NCI-H226 (cell line): Measurements from ENCODE around the gene TOP2B.

ENCODE experiments used
- DNase-seq: peaks from one replicate; pipeline ENCODE4 v3.0.0-alpha.2; 2015

Gene TOP2B

DNA sequence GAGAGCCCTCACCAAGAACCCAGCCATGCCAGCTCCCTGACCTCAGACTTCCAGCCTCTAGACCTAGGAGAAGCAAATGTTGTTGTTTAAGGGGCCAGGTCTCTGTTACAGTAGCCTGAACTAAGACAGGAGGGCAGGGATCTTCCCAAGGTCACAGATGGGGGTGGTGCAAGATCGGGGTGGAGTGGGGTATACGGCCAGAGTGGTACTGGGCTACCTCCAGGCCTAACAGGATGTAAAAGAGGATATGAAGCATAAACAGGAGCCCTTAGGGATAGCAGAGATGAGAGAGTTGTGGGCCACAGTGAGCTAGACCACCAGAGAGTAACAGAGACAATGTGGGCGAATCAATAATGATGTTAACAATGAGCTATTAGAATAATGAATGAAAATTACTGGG is 82.9 kb downstream of the TOP2B start:
- DNase-seq = no peak

DNA sequence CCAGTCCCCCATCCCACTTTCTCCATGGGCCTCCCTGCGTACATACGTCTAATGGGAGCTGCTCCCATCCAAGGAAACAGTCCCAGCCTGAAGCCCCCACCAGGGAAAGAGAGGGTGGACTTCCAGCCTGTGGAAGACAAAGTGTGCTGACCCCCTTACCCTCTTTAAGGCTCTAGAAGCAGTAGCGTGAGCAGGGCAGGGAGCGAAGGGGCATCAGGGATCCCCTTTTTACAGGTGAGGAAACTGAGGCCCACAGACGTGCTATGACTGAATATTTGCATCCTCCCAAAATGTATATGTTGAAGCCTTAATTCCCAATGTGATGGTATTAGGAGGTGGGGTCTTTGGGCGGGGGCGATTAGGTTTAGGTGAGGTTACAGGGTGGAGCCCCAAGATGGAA is 83.4 kb downstream of the TOP2B start:
- DNase-seq = no peak

- no peak for DNase-seq
Measured at GRCh38 chr3:25580534-25580933, 84.2 kb downstream of the TOP2B start.

- no peak for DNase-seq
Measured at GRCh38 chr3:25578059-25578458, 86.6 kb downstream of the TOP2B start.

- no peak for DNase-seq
Measured at GRCh38 chr3:25576831-25577454, 87.8 kb downstream of the TOP2B start.

DNA sequence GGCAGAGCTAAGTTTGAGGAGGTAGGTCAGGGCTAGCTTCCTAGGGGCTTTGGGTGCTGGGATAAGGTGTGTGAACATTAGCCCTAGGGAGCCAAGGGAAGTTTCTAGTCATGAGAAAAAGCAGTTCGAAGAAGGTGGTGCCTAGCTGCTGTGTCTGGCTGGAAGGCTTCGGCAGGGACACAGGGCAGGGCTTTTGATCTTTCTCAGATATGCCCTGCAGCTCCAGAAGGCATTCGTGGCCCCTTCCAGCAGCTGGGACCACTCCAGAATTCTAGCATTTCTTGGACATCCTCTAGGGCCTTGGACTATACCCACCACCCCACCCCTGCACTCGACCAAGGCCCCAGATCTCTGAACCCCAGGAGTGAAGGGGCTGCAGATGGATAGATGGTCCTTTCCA is 88.6 kb downstream of the TOP2B start:
- DNase-seq = no peak

DNA sequence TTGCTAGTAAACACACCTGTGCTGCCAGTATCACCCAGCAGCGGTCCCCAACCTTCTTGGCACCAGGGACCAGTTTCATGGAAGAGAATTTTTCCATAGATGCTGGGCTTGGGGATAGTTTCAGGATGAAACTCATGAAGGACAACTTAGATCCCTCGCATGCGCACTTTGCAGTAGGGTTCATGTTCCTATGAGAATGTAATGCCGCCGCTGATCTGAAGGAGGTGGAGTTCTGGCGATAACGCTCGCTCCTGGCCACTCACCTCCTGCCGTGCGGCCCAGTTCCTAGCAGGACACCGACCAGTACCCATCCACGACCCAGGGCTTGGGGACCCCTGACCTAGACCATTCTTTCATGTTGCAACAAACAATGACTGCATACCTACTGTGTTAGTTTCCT is 89.7 kb downstream of the TOP2B start:
- no peak for DNase-seq

GRCh38 chr3:25574172-25574765 is 90.4 kb downstream of the TOP2B start:
- DNase-seq = no peak

DNA sequence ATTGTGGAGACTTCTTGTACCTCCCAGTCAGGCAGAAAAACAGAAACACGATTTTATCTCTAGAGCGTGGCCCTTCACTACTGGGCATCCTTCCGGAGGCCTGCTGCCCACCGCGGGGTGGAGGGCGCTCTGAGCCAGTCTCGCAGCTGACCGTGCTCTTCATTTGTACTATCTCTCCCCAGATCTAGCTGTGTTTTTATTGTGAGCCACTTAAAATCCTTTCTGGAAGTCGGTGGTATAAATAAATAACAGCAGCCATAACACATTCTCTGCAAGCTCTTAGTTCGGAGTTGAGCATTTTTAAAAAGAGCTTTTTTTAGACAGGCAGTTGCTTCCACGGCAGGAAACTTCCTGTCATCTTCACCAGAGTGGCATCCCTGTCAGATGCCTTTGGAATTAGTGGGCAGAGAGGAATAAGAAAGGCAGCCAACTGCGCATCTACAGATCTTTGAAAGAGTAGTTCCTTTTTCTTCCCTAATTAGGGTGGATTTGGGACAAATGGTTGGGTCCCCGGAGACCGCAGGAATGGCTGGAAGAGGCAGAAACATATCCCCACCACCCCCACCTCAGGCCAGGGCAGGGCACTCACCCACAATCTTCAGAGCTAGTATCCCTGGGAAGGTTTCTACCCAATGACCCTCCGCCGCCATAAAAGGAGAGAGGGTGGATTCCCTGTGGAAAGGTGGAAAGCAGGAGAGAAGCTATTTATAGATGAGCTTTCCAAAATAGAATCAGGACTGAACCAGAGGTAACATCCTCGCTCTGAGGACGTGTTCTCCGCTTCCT is 91.1 kb downstream of the TOP2B start:
- peak; percentile 20 for DNase-seq

GRCh38 chr3:25572919-25573385 is 91.8 kb downstream of the TOP2B start:
- peak; percentile 45 for DNase-seq

DNA sequence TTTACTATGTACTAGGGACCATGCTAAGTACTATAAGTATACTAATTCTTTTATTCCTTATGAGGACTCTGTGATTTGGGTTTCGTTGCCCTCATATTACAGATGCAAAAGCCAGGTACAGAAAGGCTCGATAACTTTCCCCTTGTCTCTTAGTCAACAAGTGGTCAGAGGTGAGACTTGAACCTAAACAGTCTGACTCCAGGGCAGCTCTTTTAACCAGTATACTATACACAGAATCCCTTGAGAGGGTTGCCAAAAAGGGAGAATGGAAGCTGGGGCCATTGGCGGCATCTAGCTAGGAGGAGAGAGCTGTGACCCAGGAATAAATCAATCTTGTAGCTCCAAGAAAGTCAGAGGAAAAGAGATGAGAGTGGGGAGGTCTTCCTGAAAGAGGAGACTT is 92.4 kb downstream of the TOP2B start:
- DNase-seq = no peak

DNA sequence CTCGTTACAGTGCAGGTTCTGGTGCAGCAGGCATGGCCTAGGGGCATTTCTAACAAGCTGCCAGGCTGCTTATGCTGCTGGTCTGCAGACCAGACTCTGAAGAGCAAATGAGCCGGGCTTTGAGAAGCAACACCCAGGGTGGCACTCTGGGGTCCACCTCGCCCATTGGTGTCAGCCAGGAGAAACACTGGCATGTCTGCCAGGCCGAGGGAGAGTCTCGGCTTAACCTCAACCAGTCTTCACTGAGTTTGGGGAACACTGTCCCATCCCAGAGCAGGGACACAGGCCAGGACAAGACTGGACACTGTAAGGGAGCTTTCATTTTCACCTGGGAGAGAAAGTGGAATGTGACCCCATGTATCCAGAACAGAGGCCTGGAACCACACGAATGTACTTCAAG is 93.4 kb downstream of the TOP2B start:
- DNase-seq = no peak

- no peak for DNase-seq
Measured at GRCh38 chr3:25568525-25569078, 96.1 kb downstream of the TOP2B start.

DNA sequence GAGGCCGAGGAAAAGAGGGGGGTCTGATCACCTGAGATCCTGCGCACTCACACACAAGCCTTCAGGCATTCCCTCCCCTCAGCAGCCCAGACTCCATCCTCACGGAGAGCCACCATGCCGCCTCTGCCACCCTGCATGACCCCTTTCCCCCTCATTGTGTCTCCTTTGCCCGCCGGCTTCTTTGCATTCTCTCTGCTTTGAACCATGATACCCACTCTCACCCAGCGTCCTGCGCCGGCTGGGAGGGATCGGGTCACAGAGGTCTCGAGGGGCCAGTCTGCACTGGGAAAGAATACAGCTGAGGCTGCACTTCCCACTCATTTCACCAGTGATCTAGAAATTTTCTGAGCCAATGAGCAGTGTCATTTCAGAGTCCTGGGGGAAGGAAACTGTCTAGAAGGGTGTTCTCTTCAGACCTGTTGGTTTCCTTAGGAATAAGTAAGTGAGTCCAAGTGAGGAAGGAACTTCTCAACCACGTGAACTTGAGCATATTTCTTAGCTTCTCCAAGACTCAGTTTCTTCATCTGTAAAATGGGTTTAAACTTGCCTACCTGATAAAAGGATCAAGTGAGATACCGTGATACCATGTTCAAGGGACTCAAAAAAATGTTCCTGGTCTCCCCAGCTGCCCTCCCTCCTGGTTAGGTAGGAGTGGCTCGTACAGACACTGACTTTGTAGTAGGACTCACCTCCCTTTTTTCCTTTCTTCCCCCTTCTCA is 96.7 kb downstream of the TOP2B start:
- no peak for DNase-seq

- no peak for DNase-seq
Measured at GRCh38 chr3:25567388-25567787, 97.3 kb downstream of the TOP2B start.

DNA sequence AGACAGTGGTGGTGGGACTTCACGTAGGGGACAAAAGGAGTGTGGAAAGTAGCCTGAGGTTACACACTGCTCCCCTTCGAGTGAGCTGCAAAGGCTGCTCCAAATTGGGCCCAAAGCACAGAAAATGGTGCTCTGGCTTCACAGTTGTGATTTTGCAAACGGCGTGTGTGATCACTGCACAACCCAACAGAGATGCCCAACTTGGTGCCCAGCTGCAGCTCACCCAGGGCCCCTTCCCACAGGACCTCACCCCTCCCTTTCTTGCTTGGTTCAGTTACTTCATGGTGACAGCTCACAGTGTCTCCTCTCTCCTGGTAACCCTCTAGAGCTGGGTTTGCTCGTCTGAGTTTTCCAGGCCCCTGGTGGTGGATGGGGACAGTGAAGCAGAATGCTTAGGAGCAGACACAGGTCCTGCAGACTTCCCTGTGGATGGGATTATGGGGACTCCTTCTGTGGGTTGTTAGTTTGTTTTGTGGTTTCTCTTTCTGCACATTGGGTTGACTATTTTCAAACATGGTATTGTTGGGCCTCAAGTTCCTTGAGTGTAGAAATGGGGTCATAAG is 98.3 kb downstream of the TOP2B start:
- DNase-seq = no peak

GRCh38 chr3:25565807-25566206 is 98.9 kb downstream of the TOP2B start:
- DNase-seq = no peak

- DNase-seq = no peak
Measured at GRCh38 chr3:25564075-25564474, 100.6 kb downstream of the TOP2B start.

- no peak for DNase-seq
Measured at GRCh38 chr3:25563601-25564000, 101.1 kb downstream of the TOP2B start.

- no peak for DNase-seq
Measured at GRCh38 chr3:25558796-25559195, 105.9 kb downstream of the TOP2B start.

- no peak for DNase-seq
Measured at GRCh38 chr3:25558121-25558520, 106.6 kb downstream of the TOP2B start.

- no peak for DNase-seq
Measured at GRCh38 chr3:25557694-25558093, 107.0 kb downstream of the TOP2B start.

DNA sequence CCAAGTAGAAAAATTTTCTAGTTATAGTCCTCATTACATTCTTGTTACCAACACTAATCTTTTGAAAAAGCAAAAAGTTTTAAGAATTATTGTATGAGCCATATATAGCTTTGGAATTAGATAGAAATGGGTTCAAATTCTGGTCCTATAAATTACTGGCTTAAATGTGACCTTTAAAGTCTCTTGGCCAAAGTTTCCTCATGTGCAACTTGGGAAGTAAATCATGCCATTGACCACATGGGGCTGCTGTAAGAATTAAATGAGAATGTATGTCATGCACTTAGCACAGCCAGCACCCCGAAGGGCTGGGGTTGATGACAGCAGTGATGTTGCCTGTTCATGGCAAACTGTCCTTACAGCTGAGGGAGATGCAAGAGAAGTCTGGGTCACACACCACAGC is 108.3 kb downstream of the TOP2B start:
- DNase-seq = no peak
